ENCODE measurements around the gene DZANK1.

The DZANK1 gene

GRCh38 chr20:18496740-18497592 is 30.1 kb upstream of the DZANK1 start, which contains the start of gene RBBP9 (continued):
- TF ChIP-seq ZNF776 (tag by site-specific recombination; IDR thresholded peaks at IDR 0.05; ENCODE audit: borderline replicate concordance) = no peak
- TF ChIP-seq ZNF280D (tag by site-specific recombination; IDR thresholded peaks at IDR 0.05) = no peak
- TF ChIP-seq TRIM28 (IDR thresholded peaks at IDR 0.05; ENCODE audit: borderline replicate concordance, low read length) = peak; percentile 86; the same call in 1 of the 2 replicates
- TF ChIP-seq INSM2 (tag by site-specific recombination; IDR thresholded peaks at IDR 0.05) = no peak
- no peak for TF ChIP-seq ZNF654 (tag by site-specific recombination; IDR thresholded peaks at IDR 0.05; ENCODE audit: low read depth)
- peak; percentile 88 for TF ChIP-seq ZBTB26 (tag by site-specific recombination; optimal IDR thresholded peaks at IDR 0.05)

GRCh38 chr20:18496042-18496441 is 29.2 kb upstream of the DZANK1 start:
- ChIA-PET POLR2A (interaction anchor here (1.3 to 4.8 kb wide), 4 partner anchors 11 to 207 kb away, joined by 4 to 90 read pairs (median 8); partner anchors contain the start of genes DZANK1, POLR3F, SEC23B and ZNF133), CTCF (interaction anchor here (0.5 to 1.2 kb wide), 4 partner anchors 10 to 1511 kb away, joined by 3 to 7 read pairs (median 4); no protein-coding TSS in a partner anchor)
- H3K27ac ChIP-seq (ENCODE audit: extremely low read depth, low read depth, low read length) = no peak overlapping the region
- peaks cover 0 to 22% of the 10 kb centered on the region in 2 experiments; a peak in 1 of 3 replicates for H3K36me3 ChIP-seq (ENCODE audit: control insufficient read depth in 2 of 2, insufficient read depth in 1 of 2, low read length in 2 of 2)
- no peaks in the 10 kb centered on the region for H3K9me3 ChIP-seq (ENCODE audit: control insufficient read depth, insufficient read depth, low read depth, low read length)
- no peaks in the 10 kb centered on the region; the same call in 1 of the 2 replicates for H3K4me1 ChIP-seq (ENCODE audit: control insufficient read depth, insufficient read depth, low read length)
- H3K4me3 ChIP-seq (ENCODE audit: low read depth, low read length) = peak overlapping the region; percentile 98
- TF ChIP-seq ZNF138 (tag by site-specific recombination; IDR thresholded peaks at IDR 0.05; ENCODE audit: borderline replicate concordance) (no peak), ZNF132 (tag by site-specific recombination; IDR thresholded peaks at IDR 0.05; ENCODE audit: borderline replicate concordance) (no peak), HIC1 (tag by site-specific recombination; IDR thresholded peaks at IDR 0.05) (no peak), ZBTB49 (tag by site-specific recombination; IDR thresholded peaks at IDR 0.05; ENCODE audit: low read depth) (no peak), ZNF148 (tag by site-specific recombination; IDR thresholded peaks at IDR 0.05; ENCODE audit: borderline replicate concordance) (no peak), ZBTB17 (tag by site-specific recombination; IDR thresholded peaks at IDR 0.05) (peak; percentile 22; the same call in 1 of the 2 replicates), ZXDB (tag by site-specific recombination; IDR thresholded peaks at IDR 0.05) (no peak), ZNF596 (tag by site-specific recombination; IDR thresholded peaks at IDR 0.05) (no peak), ZBTB6 (tag by site-specific recombination; IDR thresholded peaks at IDR 0.05) (peak; percentile 76; the same call in 1 of the 2 replicates), YY1 (tag by site-specific recombination; IDR thresholded peaks at IDR 0.05) (no peak), ZNF449 (tag by site-specific recombination; IDR thresholded peaks at IDR 0.05) (no peak)

Data from HEK293 (cell line).